SK-N-SH (cell line): ENCODE measurements around the gene OTOG. TPM values are rescaled to one million over a fixed set of nuclear protein-coding genes. Genes with fewer than 3 reads are reported as not detected.

Experiments
- CTCF ChIA-PET: fragments of 300-600, 350-600 bp; formaldehyde crosslinking; extraction: SDS; loops from one replicate; lab custom pipeline; 2021; lab: Yijun Ruan, JAX
- POLR2A ChIA-PET: fragments of 350-600 bp; sonication (Branson Sonifier 250); formaldehyde crosslinking; extraction: SDS; loops from one replicate; lab custom pipeline; 2020; ENCODE audit warnings: antibody characterized with exemption, inconsistent platforms; lab: Yijun Ruan, JAX
- DNase-seq: peaks from one replicate; pipeline ENCODE4 v3.0.0; 2012
- H2AFZ ChIP-seq: fragments of 200-600 bp; sonication (generic); 2 replicates; pipeline ENCODE4 v1.8.1; 2016; ENCODE audit warnings: antibody characterized with exemption, mild to moderate bottlenecking, low read depth
- H3F3A ChIP-seq: fragments of 200-600 bp; sonication (generic); replicated peaks from 2 replicates; pipeline ENCODE3; 2016; ENCODE audit warnings: antibody characterized with exemption, mild to moderate bottlenecking; ENCODE audit not compliant: insufficient read depth
- H3K27ac ChIP-seq, 2 experiments: fragments of 200-500 bp in 1 of 2; fragments of 200-600 bp in 1 of 2; sonication (Bioruptor generic) in 1 of 2; sonication (generic), shearing (Covaris generic) in 1 of 2; 2 replicates each; pipeline versions ENCODE4 v1.5.1 to v1.6.1; 2014 to 2016; ENCODE audit warnings: low read depth in 2 of 2, inconsistent platforms in 1 of 2, low read length in 1 of 2, mild to moderate bottlenecking in 1 of 2, mixed read lengths in 1 of 2
- H3K27me3 ChIP-seq: fragments of 200-600 bp; sonication (generic), shearing (Covaris generic); 2 replicates; pipeline ENCODE4 v1.6.1; 2016; ENCODE audit warnings: mixed run types; ENCODE audit not compliant: insufficient read depth
- H3K36me3 ChIP-seq, 2 experiments: fragments of 200-500 bp in 1 of 2; fragments of 200-600 bp in 1 of 2; sonication (Bioruptor generic) in 1 of 2; sonication (generic) in 1 of 2; replicated peaks in 1 of 2; 2 replicates each; pipeline versions ENCODE3 to v1.5.1; 2014 to 2016; ENCODE audit warnings: low read length in 1 of 2, mild to moderate bottlenecking in 1 of 2; ENCODE audit not compliant: insufficient read depth in 2 of 2, control insufficient read depth in 1 of 2
- H3K4me1 ChIP-seq, 2 experiments: fragments of 200-500 bp in 1 of 2; fragments of 200-600 bp in 1 of 2; sonication (Bioruptor generic) in 1 of 2; sonication (generic), shearing (Covaris generic) in 1 of 2; 2 replicates each; pipeline versions ENCODE4 v1.5.1 to v1.6.1; 2014 to 2016; ENCODE audit warnings: low read depth in 1 of 2, low read length in 1 of 2, mixed run types in 1 of 2; ENCODE audit not compliant: insufficient read depth in 2 of 2, control insufficient read depth in 1 of 2
- H3K4me2 ChIP-seq: fragments of 200-600 bp; sonication (generic), shearing (Covaris generic); 2 replicates; pipeline ENCODE4 v1.6.1; 2017; ENCODE audit warnings: mixed run types
- H3K4me3 ChIP-seq, 2 experiments: fragments of 200-500 bp in 1 of 2; fragments of 200-600 bp in 1 of 2; sonication (Bioruptor generic) in 1 of 2; sonication (generic), shearing (Covaris generic) in 1 of 2; 2 replicates each; pipeline versions ENCODE4 v1.5.1 to v1.8.1; 2014 to 2016; ENCODE audit warnings: low read depth in 2 of 2, inconsistent platforms in 1 of 2, low read length in 1 of 2, mild to moderate bottlenecking in 1 of 2, mixed read lengths in 1 of 2, moderate library complexity in 1 of 2
- H3K79me2 ChIP-seq: fragments of 200-600 bp; sonication (generic); 2 replicates; pipeline ENCODE4 v1.8.1; 2017; ENCODE audit warnings: mild to moderate bottlenecking; ENCODE audit not compliant: insufficient read depth
- H3K9ac ChIP-seq: fragments of 200-600 bp; sonication (generic); 2 replicates; pipeline ENCODE4 v1.6.1; 2017; ENCODE audit warnings: mixed run types
- H3K9me2 ChIP-seq: fragments of 200-600 bp; sonication (generic); 2 replicates; pipeline ENCODE4 v1.6.1; 2017; ENCODE audit warnings: mixed run types
- H3K9me3 ChIP-seq: fragments of 200-600 bp; sonication (generic); 2 replicates; pipeline ENCODE4 v1.6.1; 2017; ENCODE audit warnings: mixed run types, mild to moderate bottlenecking, moderate library complexity
- H4K20me1 ChIP-seq: fragments of 200-600 bp; sonication (generic); 2 replicates; pipeline ENCODE4 v1.6.1; 2017; ENCODE audit warnings: mild to moderate bottlenecking, mixed run types; ENCODE audit not compliant: insufficient read depth
- ELF1 ChIP-seq: IDR thresholded peaks from 2 replicates; pipeline ENCODE4 v1.4.0; 2012
- EP300 ChIP-seq, 2 experiments: IDR thresholded peaks; 2 replicates each; pipeline versions ENCODE4 v1.4.0 to v1.6.1; 2012; ENCODE audit warnings: borderline replicate concordance in 1 of 2, low read depth in 1 of 2, low read length in 1 of 2
- GABPA ChIP-seq: IDR thresholded peaks from 2 replicates; pipeline ENCODE4 v1.4.0; 2012; ENCODE audit warnings: low read depth, mild to moderate bottlenecking
- GATA2 ChIP-seq: sonication (generic); formaldehyde crosslinking; IDR thresholded peaks from 2 replicates; pipeline ENCODE4 v1.5.0; 2020; ENCODE audit warnings: mild to moderate bottlenecking, missing genetic modification reagents
- JUND ChIP-seq: IDR thresholded peaks from 2 replicates; pipeline ENCODE4 v1.4.0; 2012
- MXI1 ChIP-seq: IDR thresholded peaks from 2 replicates; pipeline ENCODE4 v1.6.1; 2012; ENCODE audit warnings: mild to moderate bottlenecking, low read depth, low read length, improper control_type of control experiment
- NFIC ChIP-seq: IDR thresholded peaks from 2 replicates; pipeline ENCODE4 v1.4.0; 2012; ENCODE audit warnings: borderline replicate concordance
- RAD21 ChIP-seq: IDR thresholded peaks from 2 replicates; pipeline ENCODE4 v1.6.1; 2012; ENCODE audit warnings: mild to moderate bottlenecking, low read length
- SMC3 ChIP-seq: IDR thresholded peaks from 2 replicates; pipeline ENCODE4 v1.6.1; 2012; ENCODE audit warnings: low read depth, low read length, improper control_type of control experiment
- TAF1 ChIP-seq: IDR thresholded peaks from 2 replicates; pipeline ENCODE4 v1.6.1; 2012; ENCODE audit warnings: low read depth, mild to moderate bottlenecking, low read length, moderate library complexity, borderline replicate concordance
- TEAD4 ChIP-seq: IDR thresholded peaks from 2 replicates; pipeline ENCODE4 v1.4.0; 2012; ENCODE audit warnings: mild to moderate bottlenecking, borderline replicate concordance; ENCODE audit not compliant: insufficient read depth
- YY1 ChIP-seq: IDR thresholded peaks from 2 replicates; pipeline ENCODE4 v1.4.0; 2012; ENCODE audit warnings: low read depth, mild to moderate bottlenecking
- WGBS: methylation state at CpG from one replicate; pipeline ENCODE4 v1.1.6; 2017; ENCODE audit warnings: low lambda C conversion rate; 5-methylcytosine and 5-hydroxymethylcytosine counted together
- polyA plus RNA-seq, 3 experiments: library from polyadenylated mRNA; depleted of rRNA; stranded (reverse); fragments of >200 nt; gene quantifications; 2 replicates each; pipeline ENCODE4 v1.2.3, GENCODE V29; 2012
- TF ChIP-seq, protein P1 (sequence below): fragments of 200-600 bp; sonication (generic); IDR thresholded peaks from 2 replicates; pipeline ENCODE4 v1.6.1; 2017; ENCODE audit warnings: antibody characterized with exemption, mild to moderate bottlenecking, moderate library complexity
- TF ChIP-seq, protein P2 (sequence below): IDR thresholded peaks from 2 replicates; pipeline ENCODE4 v1.4.0; 2012; ENCODE audit warnings: low read depth

Gene OTOG
- polyA plus RNA-seq, 1 of the 3 experiments (the other 2 are of a cell fraction): not detected

DNA sequence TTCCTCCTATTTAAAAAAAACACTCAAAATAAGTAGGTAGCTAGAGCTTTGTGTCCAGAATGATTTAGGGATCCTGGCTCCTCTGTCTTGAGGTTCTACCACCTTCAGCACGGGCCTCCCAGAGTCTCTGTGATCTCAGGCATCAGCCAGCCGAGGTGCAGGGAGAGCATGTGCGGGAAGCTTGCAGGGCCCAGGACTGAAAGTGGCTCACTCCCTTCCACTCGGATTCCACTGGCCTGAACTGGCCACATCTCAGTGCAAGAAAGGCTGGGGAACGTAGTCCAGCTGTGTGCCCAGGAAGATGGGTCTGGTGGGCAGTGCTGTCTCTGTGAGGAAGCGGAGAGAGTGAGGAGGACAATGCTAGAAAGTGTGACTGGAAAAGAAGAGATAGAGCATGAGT is 104.0 kb downstream of the OTOG start:
- ChIA-PET POLR2A (no interaction called here), CTCF (interaction anchor here (1.2 to 2.9 kb wide), 3 partner anchors 10 to 80 kb away, joined by 3 to 11 read pairs (median 9); no protein-coding TSS in a partner anchor)
- Histone ChIP-seq H2AFZ (no peak overlapping the region), H3K9me2 (no peaks in the 10 kb centered on the region), H3K27me3 (no peaks in the 10 kb centered on the region), H3K4me3 (no peak overlapping the region), H3K9ac (no peak overlapping the region), H3F3A (no peaks in the 10 kb centered on the region), H3K27ac (no peak overlapping the region), H3K4me2 (no peak overlapping the region), H3K9me3 (no peaks in the 10 kb centered on the region), H4K20me1 (no peaks in the 10 kb centered on the region), H3K36me3 (no peaks in the 10 kb centered on the region), H3K79me2 (no peaks in the 10 kb centered on the region), H3K4me1 (no peaks in the 10 kb centered on the region)
- TF ChIP-seq GABPA (no peak), JUND (no peak), TEAD4 (no peak), EP300 (IDR thresholded peaks at IDR 0.05; ENCODE audit: borderline replicate concordance in 1 of 2, low read depth in 1 of 2, low read length in 1 of 2) (no peak), ELF1 (no peak), MXI1 (no peak), NFIC (no peak), GATA2 (CRISPR knock-in tag) (no peak), TAF1 (no peak), SMC3 (no peak), YY1 (no peak)
- TF ChIP-seq, protein P1, sequence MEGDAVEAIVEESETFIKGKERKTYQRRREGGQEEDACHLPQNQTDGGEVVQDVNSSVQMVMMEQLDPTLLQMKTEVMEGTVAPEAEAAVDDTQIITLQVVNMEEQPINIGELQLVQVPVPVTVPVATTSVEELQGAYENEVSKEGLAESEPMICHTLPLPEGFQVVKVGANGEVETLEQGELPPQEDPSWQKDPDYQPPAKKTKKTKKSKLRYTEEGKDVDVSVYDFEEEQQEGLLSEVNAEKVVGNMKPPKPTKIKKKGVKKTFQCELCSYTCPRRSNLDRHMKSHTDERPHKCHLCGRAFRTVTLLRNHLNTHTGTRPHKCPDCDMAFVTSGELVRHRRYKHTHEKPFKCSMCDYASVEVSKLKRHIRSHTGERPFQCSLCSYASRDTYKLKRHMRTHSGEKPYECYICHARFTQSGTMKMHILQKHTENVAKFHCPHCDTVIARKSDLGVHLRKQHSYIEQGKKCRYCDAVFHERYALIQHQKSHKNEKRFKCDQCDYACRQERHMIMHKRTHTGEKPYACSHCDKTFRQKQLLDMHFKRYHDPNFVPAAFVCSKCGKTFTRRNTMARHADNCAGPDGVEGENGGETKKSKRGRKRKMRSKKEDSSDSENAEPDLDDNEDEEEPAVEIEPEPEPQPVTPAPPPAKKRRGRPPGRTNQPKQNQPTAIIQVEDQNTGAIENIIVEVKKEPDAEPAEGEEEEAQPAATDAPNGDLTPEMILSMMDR: no peak
- TF ChIP-seq, protein P2, sequence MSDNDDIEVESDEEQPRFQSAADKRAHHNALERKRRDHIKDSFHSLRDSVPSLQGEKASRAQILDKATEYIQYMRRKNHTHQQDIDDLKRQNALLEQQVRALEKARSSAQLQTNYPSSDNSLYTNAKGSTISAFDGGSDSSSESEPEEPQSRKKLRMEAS: no peak
- no peak for DNase-seq
- WGBS: 34% methylated on average over 5 of the region's 6 CpGs

DNA sequence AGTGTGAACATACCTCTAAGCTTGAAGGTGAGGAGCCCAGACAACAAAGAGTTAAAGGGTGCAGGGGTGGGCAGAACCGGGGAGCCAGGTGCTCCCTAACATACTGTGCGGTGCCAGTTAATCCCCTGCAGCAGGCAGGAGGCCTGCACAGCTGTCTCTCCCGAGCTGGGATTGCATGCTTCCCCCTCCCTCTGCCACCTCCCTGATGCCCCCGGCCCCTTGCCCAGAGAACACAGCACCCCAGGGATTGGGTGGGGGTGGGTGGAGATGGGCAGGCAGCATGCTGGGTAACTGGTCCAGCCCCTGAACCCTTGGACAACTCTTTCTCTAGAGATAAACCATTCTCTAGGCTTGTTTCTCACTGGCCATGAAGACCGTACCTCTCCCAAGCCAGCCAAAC is 104.6 kb downstream of the OTOG start:
- Histone ChIP-seq H3K4me2 (no peak overlapping the region), H3K27me3 (no peaks in the 10 kb centered on the region), H4K20me1 (no peaks in the 10 kb centered on the region), H3K27ac (no peak overlapping the region), H3K4me1 (no peaks in the 10 kb centered on the region), H3F3A (no peaks in the 10 kb centered on the region), H3K79me2 (no peaks in the 10 kb centered on the region), H3K36me3 (no peaks in the 10 kb centered on the region), H3K9ac (no peak overlapping the region), H2AFZ (no peak overlapping the region)
- no peak for DNase-seq
- ChIA-PET CTCF (interaction anchor here (1.8 to 2.9 kb wide), 2 partner anchors 52 to 79 kb away, joined by 9 to 11 read pairs; no protein-coding TSS in a partner anchor), POLR2A (no interaction called here)
- 27% methylated on average over 4 of the region's 5 CpGs for WGBS
- no peak for TF ChIP-seq YY1
- no peak for TF ChIP-seq RAD21
- TF ChIP-seq, all 33 proteins: peak for 0
- Histone ChIP-seq H3K9me2 (no peaks in the 10 kb centered on the region), H3K9me3 (no peaks in the 10 kb centered on the region), H3K4me3 (no peak overlapping the region)
